SU-DHL-6 (cell line): ENCODE results near the gene ZDHHC19.

Experiments
- H2AFZ ChIP-seq: fragments of 200-600 bp; sonication (generic); 2 replicates; pipeline ENCODE4 v1.6.1; 2014; ENCODE audit warnings: low read depth, mild to moderate bottlenecking, moderate library complexity, mixed read lengths, antibody characterized with exemption, low read length; ENCODE audit not compliant: severe bottlenecking
- H3F3A ChIP-seq: fragments of 200-600 bp; shearing (Covaris generic); 2 replicates; pipeline ENCODE4 v1.6.0; 2016; ENCODE audit warnings: antibody characterized with exemption, mild to moderate bottlenecking; ENCODE audit not compliant: insufficient read depth
- H3K27ac ChIP-seq: fragments of 200-600 bp; sonication (generic); 2 replicates; pipeline ENCODE4 v1.5.1; 2016; ENCODE audit warnings: low read depth, mild to moderate bottlenecking, low read length, moderate library complexity, mixed read lengths
- H3K27me3 ChIP-seq: fragments of 200-600 bp; sonication (generic), shearing (Covaris generic); 2 replicates; pipeline ENCODE4 v1.6.0; 2014; ENCODE audit warnings: mild to moderate bottlenecking, low read length
- H3K36me3 ChIP-seq: fragments of 200-600 bp; sonication (generic); 2 replicates; pipeline ENCODE4 v1.6.1; 2014; ENCODE audit warnings: mild to moderate bottlenecking, low read length, mixed read lengths
- H3K4me2 ChIP-seq: fragments of 300-600, 200-600 bp; shearing (Covaris generic), sonication (generic); 2 replicates; pipeline ENCODE4 v1.6.0; 2014; ENCODE audit warnings: low read length, low read depth, mild to moderate bottlenecking; ENCODE audit not compliant: poor library complexity, severe bottlenecking
- H3K4me3 ChIP-seq: fragments of 200-600 bp; sonication (generic); 2 replicates; pipeline ENCODE4 v1.5.1; 2014; ENCODE audit warnings: antibody characterized with exemption, low read length, mild to moderate bottlenecking, mixed read lengths; ENCODE audit not compliant: insufficient read depth, poor library complexity, severe bottlenecking
- H3K79me2 ChIP-seq: fragments of 200-600 bp; sonication (generic); 2 replicates; pipeline ENCODE4 v1.6.1; 2014; ENCODE audit warnings: mild to moderate bottlenecking, low read length, moderate library complexity; ENCODE audit not compliant: insufficient read depth
- H3K9ac ChIP-seq: fragments of 200-600 bp; sonication (generic); 2 replicates; pipeline ENCODE4 v1.7.0; 2014; ENCODE audit warnings: mild to moderate bottlenecking, low read length
- H3K9me2 ChIP-seq: fragments of 200-600 bp; sonication (generic); replicated peaks from 2 replicates; pipeline ENCODE4 v1.6.1; 2014; ENCODE audit warnings: low read length; ENCODE audit not compliant: insufficient read depth
- H3K9me3 ChIP-seq: fragments of 200-600 bp; sonication (generic); 2 replicates; pipeline ENCODE4 v1.6.1; 2014; ENCODE audit warnings: low read length, mixed read lengths; ENCODE audit not compliant: insufficient read depth
- H4K20me1 ChIP-seq: fragments of 200-600 bp; sonication (generic); 2 replicates; pipeline ENCODE4 v1.6.1; 2014; ENCODE audit warnings: low read depth, mild to moderate bottlenecking, antibody characterized with exemption, low read length, moderate library complexity, mixed read lengths
- EZH2phosphoT487 ChIP-seq: fragments of 200-600 bp; sonication (generic), shearing (Covaris generic); conservative IDR thresholded peaks from 2 replicates; pipeline ENCODE4 v1.6.1; 2018; ENCODE audit warnings: mild to moderate bottlenecking, antibody characterized with exemption, low read length, moderate library complexity, mixed read lengths
- TF ChIP-seq, protein P1 (sequence below): fragments of 200-600 bp; sonication (generic); IDR thresholded peaks from one replicate; pipeline ENCODE4 v1.5.1; 2017; ENCODE audit warnings: antibody characterized with exemption, mild to moderate bottlenecking, low read length, moderate library complexity; ENCODE audit not compliant: insufficient read depth, poor library complexity, severe bottlenecking

ZDHHC19 gene

DNA sequence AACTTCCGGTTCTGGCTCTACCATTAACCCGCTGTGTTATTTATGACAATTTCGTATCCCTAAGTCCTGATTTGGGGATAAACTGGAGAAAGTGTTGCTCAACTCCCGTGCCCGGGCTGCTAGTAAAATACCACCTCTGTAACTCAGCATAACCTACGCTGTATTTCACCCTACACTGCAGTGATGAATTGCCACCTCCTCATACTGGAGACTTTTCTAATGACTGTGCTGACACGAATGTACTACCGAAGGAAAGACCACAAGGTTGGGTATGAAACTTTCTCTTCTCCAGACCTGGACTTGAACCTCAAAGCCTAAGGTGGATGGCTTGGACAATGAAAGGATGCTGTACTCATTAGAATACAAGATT, 21.7 kb upstream of the ZDHHC19 start:
- H2AFZ ChIP-seq: no peak overlapping the region
- no peak for TF ChIP-seq EZH2phosphoT487
- TF ChIP-seq, protein P1, sequence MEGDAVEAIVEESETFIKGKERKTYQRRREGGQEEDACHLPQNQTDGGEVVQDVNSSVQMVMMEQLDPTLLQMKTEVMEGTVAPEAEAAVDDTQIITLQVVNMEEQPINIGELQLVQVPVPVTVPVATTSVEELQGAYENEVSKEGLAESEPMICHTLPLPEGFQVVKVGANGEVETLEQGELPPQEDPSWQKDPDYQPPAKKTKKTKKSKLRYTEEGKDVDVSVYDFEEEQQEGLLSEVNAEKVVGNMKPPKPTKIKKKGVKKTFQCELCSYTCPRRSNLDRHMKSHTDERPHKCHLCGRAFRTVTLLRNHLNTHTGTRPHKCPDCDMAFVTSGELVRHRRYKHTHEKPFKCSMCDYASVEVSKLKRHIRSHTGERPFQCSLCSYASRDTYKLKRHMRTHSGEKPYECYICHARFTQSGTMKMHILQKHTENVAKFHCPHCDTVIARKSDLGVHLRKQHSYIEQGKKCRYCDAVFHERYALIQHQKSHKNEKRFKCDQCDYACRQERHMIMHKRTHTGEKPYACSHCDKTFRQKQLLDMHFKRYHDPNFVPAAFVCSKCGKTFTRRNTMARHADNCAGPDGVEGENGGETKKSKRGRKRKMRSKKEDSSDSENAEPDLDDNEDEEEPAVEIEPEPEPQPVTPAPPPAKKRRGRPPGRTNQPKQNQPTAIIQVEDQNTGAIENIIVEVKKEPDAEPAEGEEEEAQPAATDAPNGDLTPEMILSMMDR: no peak
- H3K9ac ChIP-seq: no peak overlapping the region
- no peaks in the 10 kb centered on the region for H3K36me3 ChIP-seq
- no peaks in the 10 kb centered on the region for H3K9me2 ChIP-seq
- H3K9me3 ChIP-seq: no peaks in the 10 kb centered on the region
- H3F3A ChIP-seq: no peaks in the 10 kb centered on the region
- H3K27ac ChIP-seq: no peak overlapping the region
- H3K27me3 ChIP-seq: no peaks in the 10 kb centered on the region
- H4K20me1 ChIP-seq: no peaks in the 10 kb centered on the region
- no peak overlapping the region for H3K4me2 ChIP-seq
- no peak overlapping the region for H3K4me3 ChIP-seq
- no peaks in the 10 kb centered on the region for H3K79me2 ChIP-seq

DNA sequence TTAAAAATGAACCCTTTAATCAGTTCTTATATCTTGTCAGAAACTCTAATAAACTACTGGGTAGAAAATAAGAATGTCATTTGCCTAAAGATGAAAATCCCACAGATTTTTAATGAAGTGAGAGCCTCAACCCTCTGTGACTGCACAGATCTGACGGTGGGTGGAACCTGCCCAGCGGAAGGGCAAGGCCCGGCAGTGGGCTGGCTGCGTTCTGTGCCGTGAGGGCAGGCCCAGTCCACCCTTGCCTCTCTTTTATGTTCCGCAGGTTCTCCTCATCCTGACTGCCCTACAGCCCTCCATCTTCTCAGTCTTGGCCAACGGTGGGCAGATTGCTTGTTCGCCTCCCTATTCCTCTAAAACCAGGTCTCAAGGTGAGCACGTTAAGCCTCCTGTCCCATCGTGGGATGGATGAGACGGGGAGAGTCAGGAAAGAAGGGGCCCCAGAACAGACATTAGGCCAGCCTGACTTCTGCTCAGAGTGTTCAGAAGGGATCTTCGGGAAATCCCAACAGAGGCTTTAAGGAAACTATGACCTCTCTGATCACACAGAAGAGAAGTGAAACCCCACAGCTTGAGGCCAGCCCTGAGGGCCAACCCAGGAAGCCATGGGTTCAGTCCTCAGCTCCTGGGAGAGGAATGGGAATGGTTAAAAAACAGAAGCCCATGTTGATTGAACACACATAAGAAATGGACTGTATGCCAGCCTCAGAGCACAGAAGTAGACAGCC, 21.1 kb upstream of the ZDHHC19 start:
- Histone ChIP-seq H2AFZ (no peak overlapping the region), H4K20me1 (no peaks in the 10 kb centered on the region), H3F3A (no peaks in the 10 kb centered on the region), H3K27me3 (no peaks in the 10 kb centered on the region), H3K9me2 (no peaks in the 10 kb centered on the region), H3K9ac (no peak overlapping the region), H3K9me3 (no peaks in the 10 kb centered on the region), H3K27ac (no peak overlapping the region), H3K36me3 (no peaks in the 10 kb centered on the region), H3K4me3 (no peak overlapping the region), H3K79me2 (no peaks in the 10 kb centered on the region), H3K4me2 (no peak overlapping the region)
- TF ChIP-seq, protein P1: no peak
- no peak for TF ChIP-seq EZH2phosphoT487

DNA sequence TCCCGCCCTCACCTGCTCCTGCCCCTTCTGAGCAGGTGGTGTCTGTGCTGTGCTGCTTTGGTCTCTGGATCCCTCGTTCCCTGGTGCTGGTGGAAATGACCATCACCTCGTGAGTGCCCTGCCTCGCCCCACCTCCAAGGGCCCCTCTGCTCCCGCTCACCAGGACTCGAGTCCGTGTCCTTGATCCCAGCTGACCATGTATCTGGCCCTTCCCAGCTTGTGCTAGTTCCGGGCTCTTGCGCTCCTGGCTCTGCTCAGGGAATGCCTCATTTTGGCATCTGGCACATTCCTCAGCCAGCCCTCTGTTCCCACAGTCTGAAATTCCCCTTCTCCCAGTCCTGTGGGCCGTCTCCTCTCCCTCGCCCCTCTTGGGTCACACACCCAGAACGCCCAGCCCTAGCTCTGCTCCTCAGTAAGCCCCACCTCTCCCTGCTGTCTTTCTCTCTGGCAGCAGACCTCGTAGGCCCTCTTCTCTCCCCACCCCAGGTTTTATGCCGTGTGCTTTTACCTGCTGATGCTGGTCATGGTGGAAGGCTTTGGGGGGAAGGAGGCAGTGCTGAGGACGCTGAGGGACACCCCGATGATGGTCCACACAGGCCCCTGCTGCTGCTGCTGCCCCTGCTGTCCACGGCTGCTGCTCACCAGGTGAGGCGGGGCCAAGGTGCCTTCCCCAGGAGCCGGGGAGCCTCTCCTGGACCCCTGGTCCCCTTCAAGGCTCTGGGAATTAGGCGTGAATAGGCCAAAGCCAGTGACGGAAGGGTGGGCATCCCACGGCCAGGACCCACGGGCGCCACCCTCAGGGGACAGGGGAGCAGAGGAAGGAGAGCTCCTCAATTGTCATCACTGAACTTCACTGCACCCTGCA, 16.7 kb upstream of the ZDHHC19 start:
- no peak overlapping the region for H3K4me2 ChIP-seq
- H4K20me1 ChIP-seq: no peaks in the 10 kb centered on the region
- TF ChIP-seq EZH2phosphoT487: no peak
- TF ChIP-seq, protein P1: no peak
- H3F3A ChIP-seq: no peaks in the 10 kb centered on the region
- H3K9me3 ChIP-seq: no peaks in the 10 kb centered on the region
- no peaks in the 10 kb centered on the region for H3K36me3 ChIP-seq
- no peak overlapping the region for H2AFZ ChIP-seq
- H3K9ac ChIP-seq: no peak overlapping the region
- no peaks in the 10 kb centered on the region for H3K27me3 ChIP-seq
- H3K79me2 ChIP-seq: no peaks in the 10 kb centered on the region
- no peak overlapping the region for H3K4me3 ChIP-seq
- no peak overlapping the region for H3K27ac ChIP-seq
- H3K9me2 ChIP-seq: no peaks in the 10 kb centered on the region
